GM19193 (cell line): ENCODE results near the gene PSMC3.

ENCODE experiments used
- POLR2A ChIP-seq: IDR thresholded peaks from 4 replicates; pipeline ENCODE4 v1.6.1; 2011; ENCODE audit not compliant: insufficient read depth, insufficient read length; ENCODE audit errors: extremely low read depth

Gene PSMC3

GRCh38 chr11:47426062-47426956 lies at the start of gene PSMC3:
Gene PSMC3 (minus strand): TSS chr11:47426439. CDS start chr11:47426279, 160 bp downstream.
- peak; percentile 89 for TF ChIP-seq POLR2A

GRCh38 chr11:47470671-47471070 lies 44.4 kb upstream of the PSMC3 start:
- TF ChIP-seq POLR2A, result no peak

DNA sequence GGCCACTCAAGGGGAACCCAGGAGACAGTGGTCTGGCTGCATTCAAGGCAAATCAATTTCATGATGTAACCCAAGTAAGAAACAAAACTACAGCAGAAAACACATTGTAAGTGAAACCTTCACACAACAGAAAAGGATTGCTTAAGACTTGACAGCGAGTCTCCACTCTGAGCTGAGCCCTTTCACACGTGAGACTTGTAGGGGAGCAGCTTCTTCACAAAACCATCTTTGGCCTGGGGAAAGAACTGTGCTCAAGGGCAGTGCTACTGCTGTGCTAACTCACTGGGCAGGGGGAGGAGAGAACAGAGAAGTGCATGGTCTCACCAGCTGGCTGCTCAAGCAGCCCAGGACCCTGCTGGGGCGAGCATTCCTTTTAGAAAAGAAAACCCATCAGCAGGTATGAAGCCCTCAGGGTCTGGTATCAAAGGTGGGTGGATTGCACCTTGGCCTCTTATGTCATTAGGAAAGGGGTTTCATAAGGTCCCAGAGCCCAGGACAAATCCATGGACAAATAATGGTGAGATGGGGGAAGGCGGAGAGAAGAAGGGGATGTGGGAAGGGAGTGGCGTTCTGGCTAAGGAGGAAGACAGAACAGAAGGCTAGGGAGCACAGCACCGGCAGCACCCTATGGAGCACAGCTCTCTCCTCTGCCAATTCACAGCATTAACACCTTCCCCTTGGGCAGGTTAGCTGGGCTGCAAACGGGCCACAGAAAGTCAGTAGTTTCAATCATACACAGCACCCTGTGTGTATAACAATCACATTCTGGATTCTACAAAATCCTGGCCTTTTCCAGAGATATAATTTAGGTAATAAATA lies 43.3 kb upstream of the PSMC3 start:
- TF ChIP-seq POLR2A, result no peak

- TF ChIP-seq POLR2A, result no peak
These were observed 42.5 kb upstream of the PSMC3 start for GRCh38 chr11:47468598-47469214.

DNA sequence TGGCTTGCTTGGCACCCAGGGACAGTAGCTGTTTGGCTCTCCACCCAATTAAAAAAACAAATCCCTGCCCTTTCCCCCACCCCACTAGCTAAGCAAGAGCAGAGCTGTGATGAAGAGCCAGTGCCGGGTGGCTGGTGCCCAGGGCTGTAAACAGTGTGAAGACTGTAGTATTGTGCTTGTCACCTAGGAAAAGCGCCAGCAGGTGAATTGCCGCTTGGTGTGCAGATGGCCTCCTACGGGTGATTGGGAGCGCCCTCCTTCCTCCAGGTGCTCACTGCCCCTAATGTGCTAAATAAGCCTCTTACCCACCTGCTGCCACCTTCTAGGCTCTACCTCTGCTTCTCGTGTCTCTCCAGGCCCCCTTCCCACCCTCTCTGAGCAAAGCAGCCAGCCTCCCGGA lies 41.1 kb upstream of the PSMC3 start:
- TF ChIP-seq POLR2A, result no peak

- no peak for TF ChIP-seq POLR2A
These were observed 40.5 kb upstream of the PSMC3 start for GRCh38 chr11:47466701-47467250.

DNA sequence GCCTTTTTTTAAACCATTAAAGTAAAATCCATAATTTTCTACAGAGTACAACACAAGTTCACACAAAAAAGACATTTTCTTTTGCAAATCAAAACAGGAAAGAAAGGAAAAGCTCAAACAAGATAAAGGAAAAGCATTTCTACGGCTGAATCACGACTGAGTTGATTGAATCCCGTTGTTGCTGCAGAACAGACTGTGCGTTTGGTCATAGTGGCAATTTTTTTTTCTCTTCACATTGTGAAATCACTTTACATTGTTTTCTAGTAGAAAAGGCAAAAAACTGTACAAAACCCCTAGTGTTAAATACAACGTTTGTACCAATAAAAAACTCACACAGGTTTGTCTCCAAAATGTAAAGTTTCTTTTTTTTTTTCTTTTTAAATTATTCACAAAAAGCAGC lies 40.0 kb upstream of the PSMC3 start:
- no peak for TF ChIP-seq POLR2A

DNA sequence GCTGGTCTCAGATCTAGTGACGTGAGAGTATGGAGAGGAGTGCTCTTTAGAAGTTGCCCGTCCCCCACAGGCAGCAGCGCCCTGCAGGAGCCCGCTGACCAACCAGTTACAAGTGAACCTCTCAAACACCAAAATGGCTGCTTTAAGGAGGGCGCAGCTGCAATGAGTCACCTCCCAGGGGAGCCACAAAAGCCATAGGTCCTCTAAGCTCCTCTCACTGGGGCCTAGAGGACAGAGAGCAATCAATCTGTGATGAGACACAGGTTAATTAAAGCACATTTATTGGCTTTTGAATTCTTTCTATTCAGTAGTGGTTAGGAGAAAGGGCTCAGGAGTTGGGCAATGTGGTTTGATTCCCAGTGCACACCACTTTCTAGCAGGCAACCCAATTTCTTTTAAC lies 38.2 kb upstream of the PSMC3 start:
- TF ChIP-seq POLR2A, result no peak

DNA sequence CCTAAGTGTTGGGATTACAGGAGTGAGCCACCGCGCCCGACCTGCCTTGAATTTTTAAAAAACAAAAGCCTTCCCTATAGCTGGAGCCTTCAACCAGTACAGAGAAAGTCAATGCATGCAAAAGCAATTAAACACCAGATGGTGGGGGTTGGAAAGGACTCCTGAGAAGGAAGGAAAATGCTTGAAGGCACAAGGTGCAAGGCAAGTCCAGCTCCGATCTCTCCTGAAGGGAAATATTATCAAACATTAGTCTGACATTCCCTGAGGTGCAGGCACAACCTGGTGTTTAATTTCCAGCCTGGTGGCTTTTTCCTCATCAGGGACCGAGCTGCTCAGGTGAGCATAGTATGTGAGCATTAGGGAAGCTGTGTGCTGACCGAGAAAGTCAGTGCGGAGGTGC lies 35.6 kb upstream of the PSMC3 start:
- no peak for TF ChIP-seq POLR2A

DNA sequence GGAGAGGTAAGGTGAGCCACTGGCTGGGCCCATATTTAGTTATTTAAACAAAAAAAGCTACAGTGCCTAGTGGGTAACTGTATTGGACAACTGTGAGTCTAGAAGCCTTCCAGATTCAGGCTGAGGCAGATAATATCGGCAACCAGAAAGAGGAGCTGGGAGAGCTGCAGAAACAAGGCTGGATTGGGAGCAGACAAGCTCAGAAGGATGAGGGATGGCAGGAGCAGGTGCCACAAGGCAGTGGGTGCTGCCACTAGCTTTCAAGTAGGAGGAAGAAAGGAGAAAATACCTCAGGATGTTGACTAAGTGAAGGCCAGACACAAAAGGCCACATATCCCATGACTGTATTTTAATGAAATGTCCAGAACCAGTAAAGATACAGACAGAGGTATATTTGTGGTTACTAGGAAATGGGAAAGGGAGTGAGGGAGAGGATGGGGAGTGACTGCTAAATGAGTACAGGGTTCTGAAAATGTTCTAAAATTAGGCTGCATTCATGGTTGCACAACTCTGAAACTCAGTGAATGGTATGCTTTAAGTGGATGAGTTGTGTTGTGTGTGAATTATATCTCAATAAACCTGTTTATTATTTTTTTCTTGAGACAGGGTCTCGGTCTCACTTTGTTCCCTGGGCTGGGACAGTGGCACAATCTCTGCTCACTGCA lies 34.5 kb upstream of the PSMC3 start:
- no peak for TF ChIP-seq POLR2A

DNA sequence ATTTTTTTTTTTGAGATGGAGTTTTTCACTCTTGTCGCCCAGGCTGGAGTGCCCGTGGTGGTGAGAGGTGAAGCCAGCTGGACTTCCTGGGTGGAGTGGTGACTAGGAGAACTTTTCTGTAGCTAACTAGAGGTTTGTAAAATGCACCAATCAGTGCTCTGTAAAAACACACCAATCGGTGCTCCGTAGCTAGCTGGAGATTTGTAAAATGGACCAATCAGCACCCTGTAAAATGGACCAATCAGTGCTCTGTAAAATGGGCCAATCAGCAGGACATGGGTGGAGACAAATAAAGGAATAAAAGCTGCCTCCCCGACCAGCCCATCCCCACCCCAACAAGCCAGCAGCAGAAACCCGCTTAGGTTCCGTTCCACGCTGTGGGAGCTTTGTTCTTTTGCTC lies 27.1 kb upstream of the PSMC3 start:
- TF ChIP-seq POLR2A, result no peak

DNA sequence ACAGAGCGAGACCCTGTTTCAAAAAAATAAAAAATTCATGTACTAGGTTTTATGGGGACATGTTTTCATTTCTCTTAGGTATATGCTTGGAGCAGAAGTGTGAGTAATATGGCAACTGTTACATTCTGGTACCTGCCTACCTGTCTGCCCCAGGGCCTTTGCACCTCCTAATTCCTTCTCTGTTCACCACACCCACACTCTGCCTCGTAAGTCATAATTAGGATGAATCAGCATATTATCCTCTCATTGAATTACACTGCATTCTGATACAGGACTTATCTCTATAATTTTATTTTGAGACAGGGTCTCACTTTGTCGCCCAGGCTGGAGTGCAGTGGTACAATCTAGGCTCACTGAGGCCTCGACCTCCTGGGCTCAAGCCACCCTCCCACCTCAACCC lies 25.8 kb upstream of the PSMC3 start:
- no peak for TF ChIP-seq POLR2A

DNA sequence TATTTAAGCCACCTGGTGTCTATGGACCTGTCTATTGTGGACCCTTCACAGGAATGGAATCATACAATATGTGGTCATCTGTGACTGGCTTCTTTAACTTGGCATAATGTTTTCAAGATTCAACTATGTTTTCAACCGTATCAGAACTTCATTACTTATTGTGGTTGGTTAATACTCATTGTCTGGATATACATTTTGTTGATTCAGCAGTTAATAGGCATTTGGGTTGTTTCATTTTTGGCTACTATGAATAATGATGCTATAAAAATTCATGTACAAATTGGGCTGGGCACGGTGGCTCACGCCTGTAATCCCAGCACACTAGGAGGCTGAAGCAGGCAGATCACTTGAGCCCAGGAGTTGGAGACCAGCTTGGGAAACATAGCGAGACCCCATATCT lies 25.2 kb upstream of the PSMC3 start:
- TF ChIP-seq POLR2A, result no peak

DNA sequence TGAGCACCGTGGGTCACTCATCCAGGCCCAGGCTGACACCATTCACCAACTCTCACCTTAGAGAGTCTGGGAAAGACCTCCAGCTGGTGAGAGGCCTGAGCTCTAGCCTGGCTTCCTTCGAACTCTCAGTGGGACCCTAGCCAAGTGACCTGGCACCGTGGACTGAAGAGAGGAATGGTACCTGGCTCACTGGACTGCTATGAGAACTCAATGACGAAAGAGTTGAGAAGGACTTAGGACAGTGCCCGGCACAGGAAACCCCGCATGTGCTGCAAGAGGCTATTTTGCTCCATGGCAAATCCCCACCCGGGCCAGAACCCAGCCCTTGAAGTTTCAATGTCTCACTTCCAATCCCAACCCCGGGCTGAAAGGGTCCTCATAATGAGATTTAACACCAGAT lies 23.3 kb upstream of the PSMC3 start:
- no peak for TF ChIP-seq POLR2A

GRCh38 chr11:47448566-47449427 lies 22.6 kb upstream of the PSMC3 start, which contains the start of gene RAPSN:
Gene RAPSN (minus strand): TSS chr11:47449136. CDS start chr11:47448964, 172 bp downstream.
- TF ChIP-seq POLR2A, result no peak
